HG03432 (cell line): ENCODE results near the gene PLEKHM2.
"Not testable (repeated sequence)": the region's sequence is repeated elsewhere in the genome, so short reads cannot be mapped to it uniquely, and the experiment has no call there.

Experiments
- ATAC-seq: cut with Tn5 transposase; IDR thresholded peaks from one replicate; pipeline ENCODE4 v1.9.1; 2021; ENCODE audit warnings: mild to moderate bottlenecking, moderate library complexity; ENCODE audit not compliant: unreplicated experiment

Gene PLEKHM2

DNA sequence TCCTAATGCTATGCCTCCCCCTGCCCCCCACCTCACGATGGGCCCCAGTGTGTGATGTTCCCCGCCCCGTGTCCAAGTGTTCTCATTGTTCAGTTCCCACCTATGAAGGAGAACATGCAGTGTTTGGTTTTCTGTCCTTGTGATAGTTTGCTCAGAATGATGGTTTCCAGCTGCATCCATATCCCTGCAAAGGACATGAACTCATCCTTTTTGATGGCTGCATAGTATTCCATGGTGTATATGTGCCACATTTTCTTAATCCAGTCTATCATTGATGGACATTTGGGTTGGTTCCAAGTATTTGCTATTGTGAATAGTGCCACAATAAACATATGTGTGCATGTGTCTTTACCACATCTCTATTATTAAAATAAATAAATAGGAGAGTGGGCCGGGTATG lies 15.2 kb downstream of the PLEKHM2 start:
- not testable (repeated sequence) for ATAC-seq

DNA sequence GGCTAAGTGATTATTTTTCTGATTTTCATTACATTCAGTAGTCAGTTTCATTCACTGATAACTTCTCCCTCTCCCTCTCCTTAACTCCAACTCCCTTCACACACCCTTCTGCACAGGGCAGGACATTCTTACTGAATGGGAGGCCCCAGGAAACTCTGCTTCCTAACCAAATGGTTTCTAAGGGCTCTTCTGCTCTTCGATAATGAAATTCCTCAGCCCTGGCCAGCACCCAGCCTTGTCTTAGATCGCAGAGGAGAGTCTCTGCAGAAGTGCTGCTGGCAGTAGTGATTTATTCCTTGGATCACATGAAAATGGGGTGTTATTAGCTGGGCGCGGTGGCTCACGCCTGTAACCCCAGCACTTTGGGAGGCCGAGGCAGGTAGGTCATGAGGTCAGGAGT lies 16.4 kb downstream of the PLEKHM2 start:
- no peak for ATAC-seq

DNA sequence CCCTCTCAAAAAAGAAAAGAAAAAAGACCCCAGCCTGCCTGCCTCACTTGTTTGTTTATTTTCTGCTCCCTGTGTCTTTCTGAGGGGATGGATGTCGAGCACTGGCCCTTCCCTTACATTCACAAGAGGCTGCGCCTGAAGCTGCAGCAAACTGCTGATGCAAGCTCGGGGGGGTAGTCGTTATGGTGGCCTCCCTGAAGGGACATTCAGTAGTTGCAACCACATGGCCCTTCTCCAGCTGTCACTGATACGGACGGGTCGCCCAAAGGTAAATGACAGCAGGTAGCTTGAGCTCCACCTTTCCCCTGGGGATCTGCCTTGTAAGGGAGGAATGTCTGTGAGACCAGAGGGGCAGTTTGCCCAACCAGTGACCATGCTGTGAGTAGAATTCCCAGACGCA lies 17.7 kb downstream of the PLEKHM2 start:
- ATAC-seq: no peak

- no peak for ATAC-seq
Measured at GRCh38 chr1:15702722-15703550, 18.8 kb downstream of the PLEKHM2 start.

GRCh38 chr1:15703562-15703961 lies 19.4 kb downstream of the PLEKHM2 start:
- no peak for ATAC-seq

- no peak for ATAC-seq
Measured at GRCh38 chr1:15704526-15705183, 20.5 kb downstream of the PLEKHM2 start.

- no peak for ATAC-seq
Measured at GRCh38 chr1:15705184-15705566, 21.1 kb downstream of the PLEKHM2 start.

DNA sequence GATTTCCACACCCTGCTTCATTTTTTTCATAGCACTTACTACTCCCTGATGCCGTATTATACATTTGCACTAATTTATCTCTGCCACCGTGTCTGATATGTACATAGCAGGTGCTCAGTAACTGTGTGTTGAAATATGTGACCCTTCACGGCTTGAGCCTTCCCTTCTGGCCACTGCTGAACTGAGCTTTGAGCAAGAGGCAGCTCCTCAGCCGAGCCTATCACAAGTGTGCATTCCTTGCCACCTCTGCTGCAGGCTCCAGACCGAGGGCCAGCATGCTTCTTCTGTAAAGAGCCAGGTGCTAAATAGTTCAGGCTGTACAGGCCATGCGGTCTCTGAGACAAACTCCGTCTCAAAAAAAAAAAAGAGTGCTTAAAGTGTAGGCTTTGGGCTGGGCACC lies 22.6 kb downstream of the PLEKHM2 start:
- no peak for ATAC-seq

- no peak for ATAC-seq
Measured at GRCh38 chr1:15707239-15707925, 23.3 kb downstream of the PLEKHM2 start.

DNA sequence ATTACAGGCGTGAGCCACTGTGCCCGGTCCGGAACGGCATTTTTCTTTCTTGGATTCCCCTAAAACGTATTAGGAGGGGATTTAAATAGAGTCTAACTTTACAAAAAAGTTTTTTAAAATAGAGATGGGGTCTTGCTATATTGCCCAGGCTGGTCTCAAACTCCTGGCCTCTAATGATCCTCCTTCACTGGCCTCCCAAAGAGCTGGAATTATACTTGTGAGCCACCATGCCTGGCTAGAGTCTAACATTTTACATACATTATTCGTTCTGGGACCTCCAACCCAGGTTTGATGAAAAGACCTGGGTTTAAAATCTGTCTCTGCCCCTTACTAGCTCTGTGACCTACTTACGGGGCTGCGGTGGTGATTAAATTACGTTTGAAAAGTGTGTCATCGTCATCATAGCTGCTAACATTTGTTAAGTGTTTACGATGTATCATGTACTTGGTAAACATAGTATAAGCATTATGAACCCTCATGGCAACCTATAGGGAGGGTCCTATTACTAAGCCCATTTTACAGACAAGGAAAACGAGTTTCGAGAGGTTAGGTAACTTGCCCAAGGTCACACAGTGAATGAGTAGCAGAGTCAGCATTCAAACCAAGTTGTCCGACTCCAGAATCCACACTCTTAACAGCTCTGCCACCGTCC lies 24.5 kb downstream of the PLEKHM2 start:
- no peak for ATAC-seq

DNA sequence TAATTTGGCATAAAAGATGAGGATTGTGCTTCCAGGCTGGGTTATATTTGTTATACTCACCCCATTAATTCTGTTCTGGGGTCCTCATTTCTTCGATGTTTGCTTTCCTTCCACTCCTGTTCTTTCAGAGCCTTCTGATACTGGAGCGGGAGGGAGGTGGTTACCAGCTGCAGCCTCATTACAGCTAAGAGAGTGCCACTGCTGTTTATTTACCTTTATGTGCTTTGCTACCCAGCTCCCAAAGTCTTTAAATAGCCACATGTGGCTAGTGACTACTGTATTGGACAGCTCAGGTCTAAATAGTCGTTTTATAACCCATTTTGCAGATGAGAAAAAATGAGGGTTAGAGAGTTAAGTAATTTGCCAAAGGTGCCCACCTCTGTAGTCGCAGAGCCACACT lies 25.1 kb downstream of the PLEKHM2 start:
- ATAC-seq: no peak

DNA sequence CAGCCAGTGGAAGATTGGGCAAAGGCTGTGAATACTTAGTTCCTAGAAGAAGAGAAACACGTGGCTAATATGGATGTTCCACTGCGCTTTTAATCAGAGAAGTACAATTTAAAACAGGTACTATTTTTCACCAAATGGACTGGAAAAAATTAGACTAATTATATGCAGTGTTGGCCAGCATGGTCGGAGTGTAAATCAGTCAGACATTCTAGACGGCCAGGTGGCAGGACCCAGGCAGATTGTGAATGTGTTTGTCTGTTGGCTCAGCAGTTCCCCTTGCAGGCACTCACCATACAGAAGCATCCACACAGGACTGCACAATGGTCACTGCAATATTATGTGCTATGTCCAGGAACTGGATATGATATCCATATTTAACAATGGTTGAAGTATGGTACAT lies 28.0 kb downstream of the PLEKHM2 start:
- ATAC-seq: no peak

DNA sequence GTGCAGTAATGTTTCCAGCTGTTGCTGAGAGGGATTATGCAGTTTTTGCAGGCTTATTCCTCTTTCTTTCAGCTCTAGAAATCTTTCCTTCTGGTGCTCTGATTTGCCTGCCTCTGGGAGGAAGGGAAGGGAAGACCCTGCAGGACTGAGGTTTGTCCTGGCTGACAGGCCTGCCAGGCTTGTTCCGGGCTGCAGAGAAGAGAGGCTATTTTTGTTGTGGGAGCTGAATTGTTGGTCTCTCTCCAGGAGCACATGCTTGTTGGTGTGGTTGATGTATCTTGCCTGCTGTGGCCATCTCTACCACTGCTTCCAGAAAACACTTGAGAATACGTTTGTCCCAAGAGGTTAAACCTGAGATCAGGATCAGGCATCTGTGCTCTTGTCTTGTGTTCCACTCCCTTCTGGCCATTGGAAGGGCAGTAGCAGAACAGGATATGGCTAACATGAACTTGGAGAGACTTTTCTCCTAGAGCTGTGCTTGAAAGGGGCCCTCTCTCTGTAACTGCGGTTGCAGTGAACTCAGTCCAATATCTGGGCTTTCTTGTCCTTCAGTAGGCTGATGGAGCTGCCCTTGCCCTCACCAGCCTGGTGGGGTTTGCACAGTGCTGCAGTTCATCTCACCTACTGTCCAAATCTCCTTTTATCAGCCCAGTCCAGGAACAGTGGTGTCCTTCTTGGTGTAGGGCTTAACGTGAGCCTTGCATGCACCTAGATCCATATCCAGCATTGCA lies 30.5 kb downstream of the PLEKHM2 start:
- no peak for ATAC-seq

DNA sequence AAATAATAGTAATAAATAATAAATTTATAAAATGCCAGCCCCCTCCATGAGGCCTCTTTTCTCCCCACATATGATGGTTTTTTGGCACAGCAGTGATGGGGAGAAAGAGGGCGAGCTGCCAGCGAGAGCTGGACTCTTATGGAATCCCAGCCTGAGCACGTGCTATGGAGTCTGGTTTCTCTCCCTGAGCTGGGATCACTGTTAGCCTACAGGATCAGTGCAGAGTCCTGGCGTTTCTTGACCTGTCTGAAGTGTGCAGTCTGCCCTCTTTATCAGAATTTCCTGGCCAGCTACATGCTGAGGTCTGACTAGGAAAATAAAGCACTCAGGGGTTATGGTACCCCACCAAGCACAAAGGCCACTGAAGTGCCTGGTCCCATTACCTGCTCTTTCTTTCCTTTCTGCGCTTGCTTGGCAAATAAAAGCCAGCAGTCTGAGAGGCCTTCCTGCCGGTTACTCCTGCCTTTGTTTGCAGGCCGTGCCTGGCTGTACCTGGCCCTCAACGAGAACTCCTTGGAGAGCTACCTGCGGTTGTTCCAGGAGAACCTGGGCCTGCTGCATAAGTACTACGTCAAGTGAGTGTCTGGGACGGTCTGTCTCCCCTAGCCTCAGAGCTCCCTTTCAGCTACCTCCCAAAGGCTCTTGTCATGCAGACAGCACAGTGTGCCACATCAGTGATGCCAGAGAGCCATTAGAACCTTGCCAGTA lies 33.5 kb downstream of the PLEKHM2 start:
- no peak for ATAC-seq

GRCh38 chr1:15718199-15718601 lies 34.1 kb downstream of the PLEKHM2 start:
- ATAC-seq: no peak

DNA sequence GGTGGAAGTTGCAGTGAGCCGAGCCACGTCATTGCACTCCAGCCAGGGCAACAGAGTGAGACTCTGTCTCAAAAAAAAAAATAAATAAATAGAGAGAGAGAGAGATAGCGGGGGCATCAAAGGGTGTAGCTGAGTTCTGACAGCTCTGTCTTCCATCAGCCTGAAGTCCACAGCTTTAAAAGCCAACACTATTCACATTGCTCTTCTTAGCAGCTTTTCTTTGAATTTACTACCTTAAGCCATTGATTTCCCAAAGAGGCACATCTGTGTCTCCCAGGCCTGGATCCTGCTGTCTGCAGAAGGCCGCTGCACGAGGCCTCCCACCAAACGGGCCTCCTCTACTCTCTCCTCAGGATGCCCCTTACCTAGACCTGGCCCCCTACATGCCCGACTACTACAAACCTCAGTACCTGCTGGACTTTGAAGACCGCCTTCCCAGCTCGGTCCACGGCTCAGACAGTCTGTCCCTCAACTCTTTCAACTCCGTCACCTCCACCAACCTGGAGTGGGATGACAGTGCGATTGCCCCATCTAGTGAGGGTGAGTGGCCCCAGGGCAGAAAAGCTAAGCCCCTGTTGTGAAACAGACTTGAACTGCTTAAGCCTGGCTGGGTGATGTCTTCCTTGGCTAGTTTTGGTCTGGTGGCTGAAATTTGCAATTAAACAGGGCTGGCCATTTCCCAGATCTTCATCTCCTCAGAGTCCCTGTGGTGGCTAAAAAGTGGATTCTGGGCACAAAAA lies 35.4 kb downstream of the PLEKHM2 start:
- no peak for ATAC-seq

GRCh38 chr1:15720861-15721260 lies 36.7 kb downstream of the PLEKHM2 start:
- no peak for ATAC-seq

DNA sequence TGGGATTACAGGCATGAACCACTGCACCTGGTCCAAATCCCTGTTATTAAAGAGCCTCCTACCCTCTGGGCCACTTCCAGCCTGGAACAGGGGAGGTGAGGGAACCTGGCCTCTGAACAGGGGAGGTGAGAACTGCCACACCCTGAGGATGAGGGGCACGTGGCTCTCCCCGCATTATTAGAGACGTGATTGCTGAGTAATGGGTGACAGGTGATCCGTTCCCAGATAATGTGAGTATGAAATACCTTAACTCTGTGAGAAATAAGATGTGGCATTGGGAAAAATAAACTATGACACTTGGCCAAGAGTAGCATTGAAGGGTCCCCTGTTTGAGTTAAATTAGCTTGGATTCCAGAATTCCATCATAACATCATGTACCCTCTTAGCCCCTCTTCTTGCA lies 38.3 kb downstream of the PLEKHM2 start:
- no peak for ATAC-seq

DNA sequence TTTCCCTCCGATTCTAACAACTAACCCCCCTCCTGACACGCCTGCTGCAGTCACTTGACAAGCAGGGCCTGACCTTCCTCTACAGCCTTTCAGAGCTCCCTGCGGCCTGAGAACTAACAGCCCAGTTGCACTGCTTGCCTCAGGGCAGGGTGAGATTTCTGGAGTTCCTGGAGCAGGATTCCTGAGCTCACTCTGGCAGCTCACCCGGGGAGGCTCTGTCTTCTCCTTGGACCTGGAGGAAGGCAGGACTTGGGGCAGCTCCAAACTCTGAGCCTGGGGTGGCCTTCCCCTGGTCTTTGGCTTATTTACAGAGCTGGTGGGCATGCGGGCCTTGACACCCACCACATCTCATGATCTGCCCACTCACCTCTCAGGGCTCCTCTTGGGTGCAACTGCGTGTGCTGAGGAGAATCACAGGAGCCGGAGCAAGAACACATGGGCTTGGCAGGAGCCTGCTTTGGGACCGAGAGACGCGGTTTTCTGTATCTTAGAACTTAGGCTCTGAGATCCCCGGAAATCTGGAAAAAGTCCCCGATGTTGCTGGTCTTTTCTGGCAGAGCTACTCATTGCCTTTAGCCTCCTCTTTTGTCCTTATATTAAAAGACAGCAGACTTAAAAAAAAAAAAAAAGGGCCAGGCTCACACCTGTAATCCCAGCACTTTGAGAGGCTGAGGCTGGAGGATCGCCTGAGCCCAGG lies 38.9 kb downstream of the PLEKHM2 start:
- ATAC-seq: no peak
